HG03280 (cell line): Measurements from ENCODE around the gene C13orf46.
"Not testable (repeated sequence)": the region's sequence is repeated elsewhere in the genome, so short reads cannot be mapped to it uniquely, and the experiment has no call there.

Source experiments
- ATAC-seq: cut with Tn5 transposase; IDR thresholded peaks from one replicate; pipeline ENCODE4 v1.9.1; 2021; ENCODE audit warnings: mild to moderate bottlenecking, moderate library complexity; ENCODE audit not compliant: unreplicated experiment

C13orf46 gene

GRCh38 chr13:113973218-113974164 lies at the start of gene C13orf46:
Gene C13orf46, minus strand, starts transcription at chr13:113974076. Its CDS starts 79 bp downstream, at chr13:113973997.
- ATAC-seq = no peak

GRCh38 chr13:114022876-114023275 lies 49.0 kb upstream of the C13orf46 start:
- ATAC-seq = no peak

GRCh38 chr13:114022309-114022669 lies 48.4 kb upstream of the C13orf46 start:
- no peak for ATAC-seq

GRCh38 chr13:114021464-114022308 lies 47.8 kb upstream of the C13orf46 start:
- no peak for ATAC-seq

- no peak for ATAC-seq
Observed at GRCh38 chr13:114020750-114021463, 47.0 kb upstream of the C13orf46 start.

GRCh38 chr13:114020134-114020533 lies 46.3 kb upstream of the C13orf46 start:
- ATAC-seq = not testable (repeated sequence)

- ATAC-seq = no peak
Observed at GRCh38 chr13:114019367-114019766, 45.5 kb upstream of the C13orf46 start.

- ATAC-seq = no peak
Observed at GRCh38 chr13:114018461-114019055, 44.7 kb upstream of the C13orf46 start.

GRCh38 chr13:114017966-114018365 lies 44.1 kb upstream of the C13orf46 start:
- no peak for ATAC-seq

GRCh38 chr13:114017028-114017630 lies 43.3 kb upstream of the C13orf46 start:
- no peak for ATAC-seq

- ATAC-seq = no peak
Observed at GRCh38 chr13:114016321-114017027, 42.6 kb upstream of the C13orf46 start.

- ATAC-seq = no peak
Observed at GRCh38 chr13:114015969-114016295, 42.1 kb upstream of the C13orf46 start.

- no peak for ATAC-seq
Observed at GRCh38 chr13:114015111-114015968, 41.5 kb upstream of the C13orf46 start.

- no peak for ATAC-seq
Observed at GRCh38 chr13:114013952-114014629, 40.2 kb upstream of the C13orf46 start.

GRCh38 chr13:114013336-114013735 lies 39.5 kb upstream of the C13orf46 start:
- no peak for ATAC-seq

GRCh38 chr13:114012921-114013320 lies 39.0 kb upstream of the C13orf46 start:
- no peak for ATAC-seq

- no peak for ATAC-seq
Observed at GRCh38 chr13:114012141-114012540, 38.3 kb upstream of the C13orf46 start.

GRCh38 chr13:114011226-114011625 lies 37.4 kb upstream of the C13orf46 start:
- ATAC-seq = no peak
